Uterus (tissue), 4 donors: Measurements from ENCODE around the gene PLA2G4B. TPM values are rescaled to one million over a fixed set of nuclear protein-coding genes. Genes with fewer than 3 reads are reported as not detected.

Experiments
- DNase-seq, 2 donors: peaks; one replicate each; pipeline ENCODE4 v3.0.0-alpha.2; 2019 to 2020
- H3K27ac ChIP-seq, 2 donors: fragments of 200-600 bp; sonication (generic); 1 replicate in 1 of 2; 2 replicates in 1 of 2; pipeline ENCODE4 v1.5.1; 2016 to 2018
- H3K27me3 ChIP-seq, 2 donors: fragments of 200-600 bp; sonication (generic); one replicate each; pipeline ENCODE4 v1.5.1; 2018 to 2019; ENCODE audit warnings: control low read depth in 1 of 2
- H3K36me3 ChIP-seq, 2 donors: fragments of 200-600 bp; sonication (generic); one replicate each; pipeline ENCODE4 v1.5.1; 2019; ENCODE audit warnings: control low read depth in 1 of 2
- H3K4me1 ChIP-seq, 2 donors: fragments of 200-600 bp; sonication (generic); one replicate each; pipeline ENCODE4 v1.5.1; 2018 to 2019; ENCODE audit warnings: control low read depth in 1 of 2
- H3K4me3 ChIP-seq, 2 donors: fragments of 200-600 bp; sonication (generic); 1 replicate in 1 of 2; 2 replicates in 1 of 2; pipeline ENCODE4 v1.5.1; 2018 to 2019; ENCODE audit warnings: mild to moderate bottlenecking in 1 of 2
- H3K9me3 ChIP-seq, 2 donors: fragments of 200-600 bp; sonication (generic); one replicate each; pipeline ENCODE4 v1.5.1; 2019; ENCODE audit warnings: control low read depth in 1 of 2
- POLR2A ChIP-seq, 2 donors: fragments of 450-650 bp; IDR thresholded peaks; one replicate each; pipeline ENCODE4 v1.6.1; 2016; ENCODE audit warnings: antibody characterized with exemption in 2 of 2, mild to moderate bottlenecking in 1 of 2, moderate library complexity in 1 of 2
- intact Hi-C: fragments of 100-400 bp; cut with DNase I; formaldehyde crosslinking; loops from one replicate; pipeline ENCODE4 v1.15.1; 2023; ENCODE audit warnings: low total_unique reads
- total RNA-seq, 4 donors: library from RNA; depleted of rRNA in 3 of 4; stranded (reverse); fragments of >200 nt in 3 of 4; gene quantifications; one replicate each; pipeline versions ENCODE4 v1.1.0 to v1.2.4, GENCODE V29; 2014 to 2023
- TF ChIP-seq, protein P1 (sequence below), 4 experiments: fragments of 200-600 bp in 2 of 4; fragments of 450-650 bp in 2 of 4; sonication (generic) in 2 of 4; IDR thresholded peaks; one replicate each; pipeline ENCODE4 v1.5.1; 2016 to 2019; ENCODE audit warnings: antibody characterized with exemption in 4 of 4, mild to moderate bottlenecking in 2 of 4, moderate library complexity in 1 of 4
- donor health status: DM: yes; HTN: yes; CAD: no.

The PLA2G4B gene
- total RNA-seq, 4 donors from 2014 or later: 3.5 to 91.2 (median 7.1) TPM

GRCh38 chr15:41866263-41866703, 27.6 kb downstream of the PLA2G4B start:
- TF ChIP-seq, protein P1, sequence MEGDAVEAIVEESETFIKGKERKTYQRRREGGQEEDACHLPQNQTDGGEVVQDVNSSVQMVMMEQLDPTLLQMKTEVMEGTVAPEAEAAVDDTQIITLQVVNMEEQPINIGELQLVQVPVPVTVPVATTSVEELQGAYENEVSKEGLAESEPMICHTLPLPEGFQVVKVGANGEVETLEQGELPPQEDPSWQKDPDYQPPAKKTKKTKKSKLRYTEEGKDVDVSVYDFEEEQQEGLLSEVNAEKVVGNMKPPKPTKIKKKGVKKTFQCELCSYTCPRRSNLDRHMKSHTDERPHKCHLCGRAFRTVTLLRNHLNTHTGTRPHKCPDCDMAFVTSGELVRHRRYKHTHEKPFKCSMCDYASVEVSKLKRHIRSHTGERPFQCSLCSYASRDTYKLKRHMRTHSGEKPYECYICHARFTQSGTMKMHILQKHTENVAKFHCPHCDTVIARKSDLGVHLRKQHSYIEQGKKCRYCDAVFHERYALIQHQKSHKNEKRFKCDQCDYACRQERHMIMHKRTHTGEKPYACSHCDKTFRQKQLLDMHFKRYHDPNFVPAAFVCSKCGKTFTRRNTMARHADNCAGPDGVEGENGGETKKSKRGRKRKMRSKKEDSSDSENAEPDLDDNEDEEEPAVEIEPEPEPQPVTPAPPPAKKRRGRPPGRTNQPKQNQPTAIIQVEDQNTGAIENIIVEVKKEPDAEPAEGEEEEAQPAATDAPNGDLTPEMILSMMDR (IDR thresholded peaks at IDR 0.05): no peak
- TF ChIP-seq POLR2A (IDR thresholded peaks at IDR 0.05): no peak
- Histone ChIP-seq H3K9me3 (no peaks in the 10 kb centered on the region), H3K27me3 (no peaks in the 10 kb centered on the region), H3K4me1 (no peaks in the 10 kb centered on the region), H3K27ac (no peak overlapping the region), H3K4me3 (no peak overlapping the region), H3K36me3 (no peaks in the 10 kb centered on the region)
- intact Hi-C loops: no loop called here
- DNase-seq: no peak

DNA sequence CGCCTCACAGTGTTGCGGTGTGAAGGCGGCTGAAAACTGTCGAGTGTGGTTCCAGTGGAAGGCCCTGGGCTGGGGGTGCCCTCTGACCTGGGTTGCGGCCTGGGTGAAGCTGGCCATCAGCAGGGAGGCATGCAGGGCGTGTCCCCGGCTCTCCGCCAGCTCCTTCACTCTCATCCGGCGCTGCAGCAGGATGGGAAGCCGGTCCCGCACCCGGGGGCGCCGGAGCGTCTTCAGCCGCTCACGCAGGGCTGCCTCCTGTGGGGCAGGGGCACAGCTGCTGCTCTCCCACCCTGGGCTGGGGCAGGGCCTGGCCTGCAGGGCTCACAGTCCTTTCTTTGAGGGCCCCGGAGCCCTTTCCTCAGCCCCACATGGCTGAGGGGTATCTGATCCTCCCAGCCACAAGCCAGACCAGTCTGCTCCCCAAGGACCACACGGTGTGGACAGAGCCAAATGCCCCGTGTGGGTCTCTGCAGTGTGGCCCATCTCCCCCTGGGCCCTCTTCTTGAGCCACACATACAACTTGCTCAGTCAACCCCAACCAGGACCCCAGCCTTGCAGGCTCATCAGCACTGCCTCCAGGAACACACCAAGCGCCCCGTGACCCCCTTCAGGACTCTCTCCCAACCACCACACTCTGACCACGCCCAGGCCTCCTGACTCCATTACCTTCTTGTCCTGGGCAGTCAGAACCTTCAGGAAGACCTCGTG, 28.4 kb downstream of the PLA2G4B start:
- no peak for TF ChIP-seq POLR2A (IDR thresholded peaks at IDR 0.05)
- TF ChIP-seq, protein P1 (IDR thresholded peaks at IDR 0.05): no peak
- Histone ChIP-seq H3K36me3 (no peaks in the 10 kb centered on the region), H3K9me3 (no peaks in the 10 kb centered on the region), H3K27ac (no peak overlapping the region), H3K4me1 (no peaks in the 10 kb centered on the region), H3K4me3 (no peak overlapping the region), H3K27me3 (no peaks in the 10 kb centered on the region)
- intact Hi-C loops: no loop called here
- DNase-seq: no peak

DNA sequence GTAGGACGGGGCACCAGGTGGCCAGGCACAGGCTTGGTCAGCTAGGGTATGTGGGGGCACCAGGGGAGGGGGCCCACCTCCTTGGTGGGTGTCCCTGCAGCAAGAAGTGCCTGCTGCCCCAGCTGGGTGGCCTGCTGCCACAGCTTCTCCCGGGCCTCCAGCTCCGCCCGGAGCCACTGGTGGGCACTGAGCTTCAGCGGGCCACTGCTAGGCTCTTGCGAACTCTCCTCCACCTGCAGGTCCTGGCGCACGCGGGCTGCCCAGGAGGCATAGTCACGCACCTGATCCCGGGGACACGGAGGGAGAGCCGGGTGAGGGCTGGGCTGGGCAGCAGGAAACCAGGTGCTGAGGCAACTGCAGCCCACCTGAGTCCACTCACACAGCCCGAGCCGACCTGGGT, 29.7 kb downstream of the PLA2G4B start:
- no peak overlapping the region for H3K4me3 ChIP-seq

GRCh38 chr15:41869770-41870688, 31.4 kb downstream of the PLA2G4B start:
- no peak for TF ChIP-seq POLR2A (IDR thresholded peaks at IDR 0.05)
- TF ChIP-seq, protein P1 (IDR thresholded peaks at IDR 0.05): no peak
- H3K27ac ChIP-seq: no peak overlapping the region
- H3K27me3 ChIP-seq: no peaks in the 10 kb centered on the region
- H3K36me3 ChIP-seq: no peaks in the 10 kb centered on the region
- no peak for DNase-seq
- H3K9me3 ChIP-seq: no peaks in the 10 kb centered on the region
- intact Hi-C loops: no loop called here
- H3K4me1 ChIP-seq: no peaks in the 10 kb centered on the region
- H3K4me3 ChIP-seq: no peak overlapping the region

More for the DNA sequence above, 29.7 kb downstream of the PLA2G4B start:
- Histone ChIP-seq H3K27ac (no peak overlapping the region), H3K27me3 (no peaks in the 10 kb centered on the region), H3K4me1 (no peaks in the 10 kb centered on the region), H3K9me3 (no peaks in the 10 kb centered on the region), H3K36me3 (no peaks in the 10 kb centered on the region)
- DNase-seq: no peak
- TF ChIP-seq, protein P1 (IDR thresholded peaks at IDR 0.05): no peak
- no peak for TF ChIP-seq POLR2A (IDR thresholded peaks at IDR 0.05)
- intact Hi-C loops: no loop called here

- TF ChIP-seq, protein P1 (IDR thresholded peaks at IDR 0.05): no peak
- no peak for TF ChIP-seq POLR2A (IDR thresholded peaks at IDR 0.05)
- intact Hi-C loops: no loop called here
- Histone ChIP-seq H3K27me3 (no peaks in the 10 kb centered on the region), H3K36me3 (no peaks in the 10 kb centered on the region), H3K4me1 (no peaks in the 10 kb centered on the region), H3K9me3 (no peaks in the 10 kb centered on the region), H3K4me3 (no peak overlapping the region), H3K27ac (no peak overlapping the region)
- DNase-seq: no peak
These were observed 32.0 kb downstream of the PLA2G4B start for GRCh38 chr15:41870689-41871081.
